Neural cell (in vitro differentiated cells): ENCODE results near the gene DNAI1. TPM values are rescaled to one million over a fixed set of nuclear protein-coding genes. Genes with fewer than 3 reads are reported as not detected.

Experiments used
- H2AFZ ChIP-seq: fragments of 200-600, 300-800 bp; sonication (generic), shearing (Covaris generic); 2 replicates; pipeline ENCODE4 v1.6.0; 2014; ENCODE audit warnings: low read depth, mild to moderate bottlenecking, antibody characterized with exemption, low read length, moderate library complexity
- H3F3A ChIP-seq: fragments of 200-600 bp; shearing (Covaris generic); 2 replicates; pipeline ENCODE4 v1.6.1; 2016; ENCODE audit warnings: mild to moderate bottlenecking, moderate library complexity, mixed read lengths, antibody characterized with exemption, low read length; ENCODE audit not compliant: insufficient read depth, poor library complexity, severe bottlenecking
- H3K27ac ChIP-seq: fragments of 200-600, 300-800 bp; sonication (generic), shearing (Covaris generic); 2 replicates; pipeline ENCODE4 v1.5.1; 2014; ENCODE audit warnings: mild to moderate bottlenecking, low read length, moderate library complexity
- H3K27me3 ChIP-seq: fragments of 300-800, 200-600 bp; sonication (generic), shearing (Covaris generic); 2 replicates; pipeline ENCODE4 v1.6.0; 2014; ENCODE audit warnings: mild to moderate bottlenecking, low read depth, low read length, moderate library complexity; ENCODE audit not compliant: insufficient read depth
- H3K36me3 ChIP-seq: fragments of 300-800, 200-600 bp; sonication (generic), shearing (Covaris generic); 2 replicates; pipeline ENCODE4 v1.5.1; 2014; ENCODE audit warnings: mild to moderate bottlenecking, antibody characterized with exemption, low read length, moderate library complexity; ENCODE audit not compliant: insufficient read depth
- H3K4me2 ChIP-seq: fragments of 300-800, 200-600 bp; sonication (generic), shearing (Covaris generic); 2 replicates; pipeline ENCODE4 v1.6.0; 2014; ENCODE audit warnings: mild to moderate bottlenecking, low read length
- H3K4me3 ChIP-seq: fragments of 300-800, 200-600 bp; sonication (generic), shearing (Covaris generic); 2 replicates; pipeline ENCODE4 v1.5.1; 2014; ENCODE audit warnings: mild to moderate bottlenecking, low read length, moderate library complexity
- H3K79me2 ChIP-seq: fragments of 200-600 bp; shearing (Covaris generic); replicated peaks from 2 replicates; pipeline ENCODE4 v1.6.0; 2014; ENCODE audit warnings: mild to moderate bottlenecking, low read length, moderate library complexity; ENCODE audit not compliant: insufficient read depth
- H3K9ac ChIP-seq: fragments of 300-800, 200-600 bp; sonication (generic), shearing (Covaris generic); 2 replicates; pipeline ENCODE4 v1.6.1; 2016; ENCODE audit warnings: mild to moderate bottlenecking, low read length, mixed read lengths
- H3K9me2 ChIP-seq: fragments of 200-600 bp; shearing (Covaris generic); 2 replicates; pipeline ENCODE4 v1.6.1; 2016; ENCODE audit warnings: mild to moderate bottlenecking, low read length, mixed read lengths; ENCODE audit not compliant: insufficient read depth
- H3K9me3 ChIP-seq: fragments of 200-600, 300-800 bp; sonication (generic), shearing (Covaris generic); 2 replicates; pipeline ENCODE4 v1.6.1; 2016; ENCODE audit warnings: mild to moderate bottlenecking, mixed run types, low read length, moderate library complexity, mixed read lengths
- H4K20me1 ChIP-seq: fragments of 200-600 bp; shearing (Covaris generic); 2 replicates; pipeline ENCODE4 v1.6.1; 2016; ENCODE audit warnings: mild to moderate bottlenecking, mixed run types; ENCODE audit not compliant: insufficient read depth
- CTCF ChIP-seq: fragments of 450-650 bp; IDR thresholded peaks from 2 replicates; pipeline ENCODE4 v1.5.1; 2014; ENCODE audit warnings: antibody characterized with exemption, mild to moderate bottlenecking, moderate library complexity; ENCODE audit not compliant: poor library complexity, severe bottlenecking
- EP300 ChIP-seq: fragments of 450-650 bp; conservative IDR thresholded peaks from 2 replicates; pipeline ENCODE4 v1.6.1; 2014; ENCODE audit warnings: antibody characterized with exemption, mild to moderate bottlenecking, moderate library complexity; ENCODE audit not compliant: poor library complexity, severe bottlenecking
- EZH2 ChIP-seq: fragments of 200-600, 300-800 bp; shearing (Covaris generic), sonication (generic); IDR thresholded peaks from 2 replicates; pipeline ENCODE4 v1.6.1; 2014; ENCODE audit warnings: antibody characterized with exemption, low read length, borderline replicate concordance, mild to moderate bottlenecking; ENCODE audit not compliant: insufficient read depth, poor library complexity, severe bottlenecking
- MXI1 ChIP-seq: fragments of 450-650 bp; conservative IDR thresholded peaks from 2 replicates; pipeline ENCODE4 v1.6.1; 2014; ENCODE audit warnings: antibody characterized with exemption, mild to moderate bottlenecking; ENCODE audit not compliant: poor library complexity, severe bottlenecking
- POLR2AphosphoS5 ChIP-seq: IDR thresholded peaks from 2 replicates; pipeline ENCODE4 v1.6.1; 2012
- RAD21 ChIP-seq: fragments of 450-650 bp; conservative IDR thresholded peaks from 2 replicates; pipeline ENCODE4 v1.6.1; 2014; ENCODE audit warnings: antibody characterized with exemption, mild to moderate bottlenecking, moderate library complexity
- REST ChIP-seq: IDR thresholded peaks from 2 replicates; pipeline ENCODE4 v1.6.1; 2012; ENCODE audit warnings: borderline replicate concordance
- SMC3 ChIP-seq: fragments of 450-650 bp; conservative IDR thresholded peaks from 2 replicates; pipeline ENCODE4 v1.6.1; 2014; ENCODE audit warnings: antibody characterized with exemption, mild to moderate bottlenecking, moderate library complexity; ENCODE audit not compliant: poor library complexity
- TAF1 ChIP-seq: IDR thresholded peaks from 2 replicates; pipeline ENCODE4 v1.6.1; 2012; ENCODE audit warnings: low read depth
- polyA plus RNA-seq: library from polyadenylated mRNA; depleted of rRNA; stranded (reverse); fragments of >200 nt; gene quantifications from 2 replicates; pipeline ENCODE4 v1.2.3, GENCODE V29; 2014

DNAI1 gene
- polyA plus RNA-seq, 1 donor from 2014 or later = 0.99 TPM

- no peaks in the 10 kb centered on the region for H3K9me3 ChIP-seq
- H3K4me3 ChIP-seq = no peak overlapping the region
- no peak overlapping the region for H3K27ac ChIP-seq
- H3K9ac ChIP-seq = no peak overlapping the region
- no peak overlapping the region for H2AFZ ChIP-seq
- TF ChIP-seq REST = no peak
- TF ChIP-seq EP300 = no peak
- no peak for TF ChIP-seq TAF1
- no peak for TF ChIP-seq EZH2
- no peak for TF ChIP-seq CTCF
- no peaks in the 10 kb centered on the region for H3K27me3 ChIP-seq
- no peak overlapping the region for H3K4me2 ChIP-seq
- no peaks in the 10 kb centered on the region for H3F3A ChIP-seq
- H3K79me2 ChIP-seq = no peaks in the 10 kb centered on the region
- H3K36me3 ChIP-seq = no peaks in the 10 kb centered on the region
- H4K20me1 ChIP-seq = no peaks in the 10 kb centered on the region
- H3K9me2 ChIP-seq = no peaks in the 10 kb centered on the region
Observed at GRCh38 chr9:34555002-34555348, 96.4 kb downstream of the DNAI1 start.

- no peak overlapping the region for H2AFZ ChIP-seq
- H3K27ac ChIP-seq = no peak overlapping the region
- H4K20me1 ChIP-seq = no peaks in the 10 kb centered on the region
- H3K79me2 ChIP-seq = no peaks in the 10 kb centered on the region
- TF ChIP-seq MXI1 (no peak), TAF1 (no peak), RAD21 (no peak), EP300 (no peak), POLR2AphosphoS5 (no peak), REST (no peak), CTCF (no peak), SMC3 (no peak), EZH2 (no peak)
- H3F3A ChIP-seq = no peaks in the 10 kb centered on the region
- H3K27me3 ChIP-seq = no peaks in the 10 kb centered on the region
- H3K9me3 ChIP-seq = no peaks in the 10 kb centered on the region
- no peaks in the 10 kb centered on the region for H3K36me3 ChIP-seq
- no peaks in the 10 kb centered on the region for H3K9me2 ChIP-seq
- H3K4me2 ChIP-seq = no peak overlapping the region
- no peak overlapping the region for H3K4me3 ChIP-seq
- H3K9ac ChIP-seq = no peak overlapping the region
Observed at GRCh38 chr9:34555500-34555899, 96.9 kb downstream of the DNAI1 start.
